CD4-positive, alpha-beta T cell treated with Interleukin-21 for 1 hour (primary cell): ENCODE results near the gene CD177.
"Not testable (repeated sequence)": the region's sequence is repeated elsewhere in the genome, so short reads cannot be mapped to it uniquely, and the experiment has no call there.

Experiments
- DNase-seq: peaks from one replicate; pipeline ENCODE4 v3.0.0-alpha.2; 2020

CD177 gene

GRCh38 chr19:43353606-43354304 lies at the start of gene CD177:
Gene CD177, plus strand, starts transcription at chr19:43353686. Its CDS starts 29 bp downstream, at chr19:43353715.
- DNase-seq: no peak

GRCh38 chr19:43305642-43306041 lies 47.8 kb upstream of the CD177 start:
- no peak for DNase-seq

GRCh38 chr19:43306097-43306496 lies 47.4 kb upstream of the CD177 start:
- no peak for DNase-seq

GRCh38 chr19:43308244-43308815 lies 45.2 kb upstream of the CD177 start:
- no peak for DNase-seq

DNA sequence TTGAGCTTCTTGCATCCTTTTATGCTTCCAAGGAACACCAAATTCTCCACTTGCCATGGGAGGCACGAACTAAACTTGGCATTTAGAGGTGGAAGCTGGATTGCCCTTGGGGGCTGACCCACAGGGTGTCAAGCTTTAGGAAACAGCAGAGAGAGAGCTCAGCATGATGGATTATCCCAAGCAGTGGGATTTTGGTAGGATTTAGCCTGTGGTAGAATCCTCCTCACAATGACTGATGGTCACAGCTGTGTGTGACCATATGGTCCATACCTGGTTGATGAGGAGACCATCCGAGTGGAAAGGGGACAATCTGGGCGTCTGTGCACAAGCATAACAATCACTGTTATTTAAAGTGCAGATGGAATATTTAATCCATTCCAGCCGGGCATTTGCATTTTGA lies 44.0 kb upstream of the CD177 start:
- DNase-seq: no peak

GRCh38 chr19:43310221-43310620 lies 43.3 kb upstream of the CD177 start:
- DNase-seq: no peak

DNA sequence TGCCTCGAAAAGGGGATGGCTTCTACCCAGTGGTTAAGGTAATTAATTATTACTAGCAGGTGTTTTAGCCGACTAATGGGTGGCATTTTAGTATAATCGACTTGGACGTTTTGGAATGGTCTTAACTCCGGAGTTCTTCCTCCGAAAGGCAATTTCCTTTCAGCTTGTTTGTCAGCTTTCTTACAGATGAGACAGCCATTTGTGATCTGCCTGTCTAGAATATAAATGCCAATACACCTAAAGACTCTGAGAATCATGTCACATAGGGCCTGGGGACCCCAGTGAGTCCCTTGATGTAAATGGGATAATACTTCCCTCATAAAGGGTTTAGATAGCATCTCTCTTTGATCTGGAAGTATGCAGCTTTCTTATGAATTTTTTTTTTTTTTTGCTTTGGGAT lies 42.2 kb upstream of the CD177 start:
- no peak for DNase-seq

DNA sequence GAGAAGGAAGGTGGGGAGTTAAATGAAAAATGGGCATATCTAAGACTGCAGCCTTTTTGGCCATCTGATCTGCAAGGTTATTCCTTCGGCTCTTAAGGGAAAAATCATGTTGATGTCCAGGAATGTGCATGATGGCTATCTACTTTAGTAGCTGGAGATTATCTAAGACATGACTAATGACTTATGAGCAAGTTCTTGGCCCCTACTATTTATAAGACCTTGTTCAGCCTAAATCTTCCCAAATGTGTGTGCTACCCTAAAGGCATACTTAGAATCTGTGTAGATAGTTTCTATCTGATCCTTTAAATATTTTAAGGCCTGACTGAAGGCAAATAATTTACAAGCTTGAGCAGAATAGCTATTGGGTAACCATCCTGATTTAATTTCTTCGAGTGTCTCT lies 41.8 kb upstream of the CD177 start:
- no peak for DNase-seq

GRCh38 chr19:43313711-43314495 lies 39.6 kb upstream of the CD177 start:
- no peak for DNase-seq

DNA sequence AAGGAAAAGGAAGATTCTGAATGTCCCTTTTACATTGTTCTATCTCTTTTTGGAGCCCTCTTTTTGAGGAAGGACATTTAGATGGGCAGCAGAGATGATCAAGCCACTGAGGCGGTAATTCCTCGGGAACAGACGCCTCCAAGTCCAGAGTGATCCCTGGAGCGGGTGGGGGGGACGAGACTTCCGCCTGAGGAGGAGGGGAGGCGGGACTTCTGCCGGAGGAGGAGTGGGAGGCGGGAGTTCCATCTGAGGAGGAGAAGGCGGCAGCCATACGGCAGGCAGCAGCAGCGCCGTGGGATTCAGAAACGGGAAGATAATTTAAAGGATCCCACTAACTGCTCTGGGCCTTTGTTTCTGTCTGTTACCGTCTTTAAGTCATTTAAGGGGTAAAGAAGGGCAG lies 37.6 kb upstream of the CD177 start:
- no peak for DNase-seq

- no peak for DNase-seq
Observed at GRCh38 chr19:43316591-43317319, 36.7 kb upstream of the CD177 start.

DNA sequence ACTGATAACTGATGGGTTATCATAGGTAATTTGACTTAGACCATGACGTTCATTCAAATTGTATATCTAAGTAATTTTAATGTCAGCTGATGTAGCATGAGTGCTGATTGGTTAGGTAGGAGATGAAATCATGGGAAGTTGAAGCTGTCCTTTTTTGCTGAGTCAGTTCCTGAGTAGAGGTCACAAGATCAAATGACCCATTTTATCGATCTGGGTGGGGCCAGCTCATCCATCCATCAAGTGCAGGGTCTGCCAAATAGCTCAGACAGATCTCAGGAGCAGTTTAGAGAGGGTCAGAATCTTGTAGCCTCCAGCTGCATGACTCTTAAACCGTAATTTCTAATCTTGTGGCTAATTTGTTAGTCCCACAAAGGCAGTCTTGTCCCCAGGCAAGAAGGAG lies 35.3 kb upstream of the CD177 start:
- DNase-seq: no peak

GRCh38 chr19:43318796-43319314 lies 34.6 kb upstream of the CD177 start:
- DNase-seq: no peak

GRCh38 chr19:43320546-43320945 lies 32.9 kb upstream of the CD177 start:
- DNase-seq: no peak

DNA sequence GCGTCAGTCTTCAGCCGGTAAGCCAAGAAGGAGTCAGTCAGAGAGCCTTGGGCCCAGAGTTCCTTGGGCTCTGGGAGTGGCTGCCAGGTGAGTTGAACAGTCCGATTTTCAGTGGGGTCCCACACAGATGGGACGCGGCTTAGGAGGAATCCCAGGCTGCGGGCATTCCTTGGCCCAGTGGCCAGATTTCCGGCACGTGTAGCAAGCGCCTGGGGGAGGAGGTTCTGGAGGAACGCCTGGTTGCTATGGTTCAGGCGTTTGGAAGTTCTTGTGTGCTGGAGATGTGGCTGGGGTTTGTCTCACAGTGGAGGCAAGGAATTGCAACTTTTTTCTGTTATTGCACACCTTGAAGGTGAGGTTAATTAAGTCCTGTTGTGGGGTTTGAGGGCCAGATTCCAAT lies 26.7 kb upstream of the CD177 start:
- not testable (repeated sequence) for DNase-seq

DNA sequence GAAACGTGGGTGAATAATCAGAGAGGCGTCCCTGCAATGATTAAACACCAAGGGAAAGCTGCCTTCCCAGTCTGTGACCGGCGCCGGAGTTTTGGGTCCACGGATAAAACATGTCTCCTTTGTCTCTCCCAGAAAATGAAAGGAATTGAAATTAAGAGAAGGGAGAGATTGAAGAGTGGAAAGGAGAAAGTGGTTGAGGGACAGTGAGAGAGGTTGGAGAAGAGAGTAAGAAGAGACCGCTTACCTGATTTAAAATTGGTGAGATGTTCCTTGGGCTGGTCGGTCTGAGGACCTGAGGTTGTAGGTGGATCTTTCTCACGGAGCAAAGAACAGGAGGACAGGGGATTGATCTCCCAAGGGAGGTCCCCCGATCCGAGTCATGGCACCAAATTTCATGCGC lies 24.9 kb upstream of the CD177 start:
- not testable (repeated sequence) for DNase-seq

GRCh38 chr19:43329049-43329448 lies 24.4 kb upstream of the CD177 start:
- DNase-seq: not testable (repeated sequence)

DNA sequence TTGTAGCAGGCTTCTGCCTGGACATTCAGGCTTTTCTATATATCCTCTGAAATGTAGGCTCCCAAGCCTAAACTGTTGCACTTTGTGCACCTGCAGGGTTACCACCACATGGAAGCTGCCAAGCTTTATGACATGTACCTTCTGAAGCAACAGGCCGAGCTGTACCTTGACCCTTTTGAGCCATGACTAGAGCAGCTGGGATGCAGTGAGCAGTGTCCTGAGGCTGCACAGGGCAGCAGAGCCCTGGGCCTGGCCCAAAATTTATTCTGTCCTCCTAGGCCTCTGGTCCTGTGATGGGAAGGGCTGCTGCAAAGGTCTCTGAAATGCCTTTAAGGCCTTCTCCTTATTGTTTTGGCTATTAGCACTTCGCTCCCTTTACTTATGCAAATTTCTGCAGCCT lies 23.5 kb upstream of the CD177 start:
- DNase-seq: no peak

GRCh38 chr19:43330726-43331434 lies 22.6 kb upstream of the CD177 start:
- no peak for DNase-seq

GRCh38 chr19:43331435-43332010 lies 22.0 kb upstream of the CD177 start:
- DNase-seq: no peak

- no peak for DNase-seq
Observed at GRCh38 chr19:43332058-43332922, 21.2 kb upstream of the CD177 start.
